GM06990 (cell line): ENCODE results near the gene PKIB.
A peak's percentile ranks its signal among the peaks of the same experiment; 100 is the strongest.

Experiments
- DNase-seq: peaks from one replicate; pipeline ENCODE4 v3.0.0-alpha.2; 2011; ENCODE audit not compliant: insufficient read length; ENCODE audit errors: extremely low read depth
- H3K27me3 ChIP-seq: replicated peaks from 2 replicates; pipeline ENCODE4 v1.6.0; 2011; ENCODE audit warnings: low read length; ENCODE audit not compliant: control insufficient read depth, insufficient read depth
- H3K36me3 ChIP-seq: 2 replicates; pipeline ENCODE4 v1.5.1; 2011; ENCODE audit warnings: low read length; ENCODE audit not compliant: control insufficient read depth, insufficient read depth
- H3K4me3 ChIP-seq: replicated peaks from 2 replicates; pipeline ENCODE4 v1.5.1; 2011; ENCODE audit warnings: low read depth, mild to moderate bottlenecking, control low read depth, low read length
- CTCF ChIP-seq: IDR thresholded peaks from 2 replicates; pipeline ENCODE4 v1.5.1; 2011; ENCODE audit warnings: low read length, control low read depth, mild to moderate bottlenecking, inconsistent platforms; ENCODE audit not compliant: insufficient read depth, poor library complexity, severe bottlenecking

Gene PKIB

GRCh38 chr6:122715725-122716124 lies 105.5 kb downstream of the PKIB start:
- H3K27me3 ChIP-seq = no peaks in the 10 kb centered on the region
- no peaks in the 10 kb centered on the region for H3K36me3 ChIP-seq
- DNase-seq = no peak
- no peak for TF ChIP-seq CTCF
- H3K4me3 ChIP-seq = no peak overlapping the region

DNA sequence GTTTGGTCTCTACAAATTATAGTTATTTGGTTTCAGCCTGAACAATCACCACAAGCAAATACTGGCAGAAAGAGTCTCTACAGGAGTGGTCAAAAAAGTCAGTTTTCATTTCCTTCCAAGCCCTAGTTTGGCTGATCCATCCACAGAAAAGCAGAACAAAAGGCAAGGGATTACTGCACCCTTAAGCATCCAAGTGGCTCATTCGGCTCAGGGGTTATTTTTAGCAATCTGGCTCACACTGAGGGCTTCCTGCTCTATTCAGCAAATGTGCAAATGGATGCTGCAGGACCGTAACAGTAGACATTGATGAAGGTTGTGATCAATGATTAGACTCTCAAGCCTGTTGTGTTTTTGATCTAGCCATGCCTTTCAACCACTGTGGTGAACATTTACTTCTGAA lies 107.1 kb downstream of the PKIB start:
- no peaks in the 10 kb centered on the region for H3K36me3 ChIP-seq
- H3K27me3 ChIP-seq = no peaks in the 10 kb centered on the region
- no peak for DNase-seq
- no peak for TF ChIP-seq CTCF
- H3K4me3 ChIP-seq = no peak overlapping the region

- no peak for DNase-seq
- no peaks in the 10 kb centered on the region for H3K36me3 ChIP-seq
- no peak overlapping the region for H3K4me3 ChIP-seq
- TF ChIP-seq CTCF = no peak
- no peaks in the 10 kb centered on the region for H3K27me3 ChIP-seq
Observed at GRCh38 chr6:122718616-122719015, 108.4 kb downstream of the PKIB start.

- Histone ChIP-seq H3K36me3 (no peaks in the 10 kb centered on the region), H3K27me3 (no peaks in the 10 kb centered on the region), H3K4me3 (no peak overlapping the region)
- no peak for TF ChIP-seq CTCF
- DNase-seq = no peak
Observed at GRCh38 chr6:122719176-122719575, 109.0 kb downstream of the PKIB start.

DNA sequence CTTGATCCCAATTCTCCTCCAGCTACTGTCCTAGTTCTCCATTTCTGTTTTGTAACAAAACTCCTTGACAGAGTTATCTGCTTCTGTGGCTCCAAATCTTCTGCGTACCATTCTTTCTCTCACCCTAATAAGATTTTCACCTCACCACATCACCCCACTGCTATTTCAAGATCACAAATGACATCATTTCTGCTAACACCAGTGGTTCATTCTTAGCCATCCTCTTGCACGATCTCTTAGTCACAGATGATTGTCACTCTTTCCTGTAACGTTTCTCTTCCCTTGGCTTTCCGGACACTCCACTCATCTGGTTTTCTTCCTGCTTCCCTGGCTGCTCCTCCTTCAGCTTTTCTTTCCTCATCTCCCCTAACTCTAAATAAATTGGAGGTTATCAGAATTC lies 112.5 kb downstream of the PKIB start:
- Histone ChIP-seq H3K4me3 (no peak overlapping the region), H3K36me3 (no peaks in the 10 kb centered on the region), H3K27me3 (no peaks in the 10 kb centered on the region)
- DNase-seq = no peak
- no peak for TF ChIP-seq CTCF

GRCh38 chr6:122726649-122727048 lies 116.4 kb downstream of the PKIB start:
- no peak for DNase-seq
- peak; percentile 67 for TF ChIP-seq CTCF

More at GRCh38 chr6:122726649-122727048, 116.4 kb downstream of the PKIB start:
- H3K36me3 ChIP-seq = no peaks in the 10 kb centered on the region
- no peaks in the 10 kb centered on the region for H3K27me3 ChIP-seq
- H3K4me3 ChIP-seq = no peak overlapping the region
